ENCODE results near the gene SLC35E4.
"Not testable (repeated sequence)": the region's sequence is repeated elsewhere in the genome, so short reads cannot be mapped to it uniquely, and the experiment has no call there.

Gene SLC35E4

GRCh38 chr22:30635273-30636225, at the start of gene SLC35E4:
Gene SLC35E4 (plus strand): TSS chr22:30635781. CDS start chr22:30636451, 670 bp downstream.
- peak; percentile 88 to 96 (median 96) for DNase-seq (ENCODE audit: low read depth in 2 of 3, low spot score in 1 of 3)

GRCh38 chr22:30586414-30586813, 49.2 kb upstream of the SLC35E4 start:
- no peak for DNase-seq (ENCODE audit: low read depth in 2 of 3, low spot score in 1 of 3)

- DNase-seq (ENCODE audit: low read depth in 2 of 3, low spot score in 1 of 3) = no peak
Measured at GRCh38 chr22:30591191-30591587, 44.4 kb upstream of the SLC35E4 start.

- peak; percentile 90 to 94 (median 90) for DNase-seq (ENCODE audit: low read depth in 2 of 3, low spot score in 1 of 3)
Measured at GRCh38 chr22:30591588-30592359, 43.8 kb upstream of the SLC35E4 start, which contains the start of gene PES1. Gene PES1 (minus strand): TSS chr22:30591910. CDS start chr22:30591833, 77 bp downstream.

- DNase-seq (ENCODE audit: low read depth in 2 of 3, low spot score in 1 of 3) = not testable (repeated sequence)
Measured at GRCh38 chr22:30592360-30592713, 43.2 kb upstream of the SLC35E4 start.

GRCh38 chr22:30596199-30596598, 39.4 kb upstream of the SLC35E4 start:
- DNase-seq (ENCODE audit: low read depth in 2 of 3, low spot score in 1 of 3) = no peak

GRCh38 chr22:30596886-30597285, 38.7 kb upstream of the SLC35E4 start:
- no peak for DNase-seq (ENCODE audit: low read depth in 2 of 3, low spot score in 1 of 3)

- DNase-seq (ENCODE audit: low read depth in 2 of 3, low spot score in 1 of 3) = no peak
Measured at GRCh38 chr22:30598986-30599385, 36.6 kb upstream of the SLC35E4 start.

GRCh38 chr22:30600921-30601320, 34.7 kb upstream of the SLC35E4 start:
- no peak for DNase-seq (ENCODE audit: low read depth in 2 of 3, low spot score in 1 of 3)

- DNase-seq (ENCODE audit: low read depth in 2 of 3, low spot score in 1 of 3) = no peak
Measured at GRCh38 chr22:30601464-30601863, 34.1 kb upstream of the SLC35E4 start.

GRCh38 chr22:30602049-30602448, 33.5 kb upstream of the SLC35E4 start:
- no peak for DNase-seq (ENCODE audit: low read depth in 2 of 3, low spot score in 1 of 3)

GRCh38 chr22:30603801-30604200, 31.8 kb upstream of the SLC35E4 start:
- DNase-seq (ENCODE audit: low read depth in 2 of 3, low spot score in 1 of 3) = no peak

GRCh38 chr22:30604723-30605122, 30.9 kb upstream of the SLC35E4 start:
- DNase-seq (ENCODE audit: low read depth in 2 of 3, low spot score in 1 of 3) = no peak

GRCh38 chr22:30605449-30606110, 30.0 kb upstream of the SLC35E4 start:
- peak in 2 of 3 donors; percentile 41 to 47 for DNase-seq (ENCODE audit: low read depth in 2 of 3, low spot score in 1 of 3)

GRCh38 chr22:30606455-30607299, 28.9 kb upstream of the SLC35E4 start, which contains the start of gene TCN2:
Gene TCN2 (plus strand): TSS chr22:30607174. CDS start chr22:30607332, 158 bp downstream.
- peak in 2 of 3 donors; percentile 26 to 36 for DNase-seq (ENCODE audit: low read depth in 2 of 3, low spot score in 1 of 3)

GRCh38 chr22:30607300-30607930, 28.2 kb upstream of the SLC35E4 start:
- DNase-seq (ENCODE audit: low read depth in 2 of 3, low spot score in 1 of 3) = no peak

- DNase-seq (ENCODE audit: low read depth in 2 of 3, low spot score in 1 of 3) = no peak
Measured at GRCh38 chr22:30607939-30608338, 27.6 kb upstream of the SLC35E4 start.

- peak; percentile 16 to 23 (median 19) for DNase-seq (ENCODE audit: low read depth in 2 of 3, low spot score in 1 of 3)
Measured at GRCh38 chr22:30609260-30610185, 26.1 kb upstream of the SLC35E4 start.

- DNase-seq (ENCODE audit: low read depth in 2 of 3, low spot score in 1 of 3) = no peak
Measured at GRCh38 chr22:30610299-30610698, 25.3 kb upstream of the SLC35E4 start.

Measured in stimulated activated CD4-positive, alpha-beta T cell treated with anti-CD3 and anti-CD28 coated beads, Interleukin-12 subunit alpha, Interleukin-12 subunit beta, amount 100 ng/mL, for 48 hours (primary cell).